ENCODE results near the gene EMP2.

DNA sequence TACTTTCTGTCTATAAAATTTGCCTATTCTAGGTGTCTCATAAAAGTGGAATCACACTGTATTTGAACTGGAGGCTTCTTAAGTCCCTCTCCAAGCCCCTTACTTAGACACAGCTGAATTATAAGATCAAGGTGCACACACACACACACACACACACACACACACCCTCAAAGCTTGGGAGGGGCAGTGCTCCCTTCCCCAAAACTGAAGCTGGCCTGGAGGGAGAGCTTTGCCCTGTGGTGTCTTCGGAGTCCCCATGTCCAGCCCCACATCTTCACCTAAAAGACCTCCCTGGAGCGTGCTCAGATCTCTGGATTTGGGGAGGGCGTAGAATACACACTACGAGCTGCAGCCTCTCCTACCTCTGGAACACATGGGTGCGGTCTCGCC is 828 bp downstream of the EMP2 start:
- TF ChIP-seq POLR2A (IDR thresholded peaks at IDR 0.05) = no peak
- TF ChIP-seq CTCF (IDR thresholded peaks at IDR 0.05 in 8 of 11, conservative IDR thresholded peaks at IDR 0.05 in 3 of 11) = no peak

All from spleen (tissue), 7 donors.